Measurements from ENCODE around the gene UROC1. TPM values are rescaled to one million over a fixed set of nuclear protein-coding genes. Genes with fewer than 3 reads are reported as not detected.

UROC1 gene
- total RNA-seq, 4 donors from 2014 or later: not detected

- TF ChIP-seq POLR2A (IDR thresholded peaks at IDR 0.05) (no peak), CTCF (IDR thresholded peaks at IDR 0.05) (no peak)
- no peak overlapping the region for H3K27ac ChIP-seq
- no peaks in the 10 kb centered on the region for H3K27me3 ChIP-seq
- H3K4me3 ChIP-seq: no peak overlapping the region
- DNase-seq (ENCODE audit: low spot score in 2 of 2): no peak
- peaks cover 0 to 64% (median 30%) of the 10 kb centered on the region in 4 donors for H3K4me1 ChIP-seq
- no peaks in the 10 kb centered on the region for H3K9me3 ChIP-seq
- H3K36me3 ChIP-seq: peaks cover 0 to 77% (median 34%) of the 10 kb centered on the region in 3 donors
- WGBS, 2 donors: 93 to 94% methylated on average over 11 of the region's 11 CpGs
Measured at GRCh38 chr3:126469479-126469878, 48.1 kb downstream of the UROC1 start.

- H3K4me1 ChIP-seq: peaks cover 0 to 52% (median 18%) of the 10 kb centered on the region in 4 donors
- TF ChIP-seq CTCF (IDR thresholded peaks at IDR 0.05): no peak
- no peak for TF ChIP-seq POLR2A (IDR thresholded peaks at IDR 0.05)
- TF ChIP-seq EP300 (IDR thresholded peaks at IDR 0.05): no peak
- H3K36me3 ChIP-seq: peaks cover 0 to 89% (median 38%) of the 10 kb centered on the region in 3 donors
Measured at GRCh38 chr3:126468028-126468891, 49.3 kb downstream of the UROC1 start.

GRCh38 chr3:126467611-126467955 lies 50.0 kb downstream of the UROC1 start:
- H3K9me3 ChIP-seq: no peaks in the 10 kb centered on the region
- no peak overlapping the region for H3K27ac ChIP-seq
- no peaks in the 10 kb centered on the region for H3K27me3 ChIP-seq
- peaks cover 0 to 96% (median 38%) of the 10 kb centered on the region in 3 donors for H3K36me3 ChIP-seq
- WGBS, 2 donors: 79 to 82% methylated on average over 8 of the region's 8 CpGs
- H3K4me3 ChIP-seq: no peak overlapping the region
- no peak for TF ChIP-seq CTCF (IDR thresholded peaks at IDR 0.05)
- no peak for TF ChIP-seq EP300 (IDR thresholded peaks at IDR 0.05)
- no peak for TF ChIP-seq POLR2A (IDR thresholded peaks at IDR 0.05)
- H3K4me1 ChIP-seq: peaks cover 0 to 45% (median 11%) of the 10 kb centered on the region in 4 donors
- no peak for DNase-seq (ENCODE audit: low spot score in 2 of 2)

More at GRCh38 chr3:126468028-126468891, 49.3 kb downstream of the UROC1 start:
- no peak for DNase-seq (ENCODE audit: low spot score in 2 of 2)
- Histone ChIP-seq H3K4me3 (no peak overlapping the region), H3K27ac (no peak overlapping the region), H3K27me3 (no peaks in the 10 kb centered on the region), H3K9me3 (no peaks in the 10 kb centered on the region)
- 79 to 80% methylated on average over 13 of the region's 13 CpGs for WGBS, 2 donors

- peaks cover 0 to 100% (median 40%) of the 10 kb centered on the region in 3 donors for H3K36me3 ChIP-seq
- H3K27me3 ChIP-seq: no peaks in the 10 kb centered on the region
- H3K4me1 ChIP-seq: peaks cover 0 to 40% (median 8%) of the 10 kb centered on the region in 4 donors
- no peak for TF ChIP-seq EP300 (IDR thresholded peaks at IDR 0.05)
- no peak for TF ChIP-seq POLR2A (IDR thresholded peaks at IDR 0.05)
- no peak for TF ChIP-seq CTCF (IDR thresholded peaks at IDR 0.05)
- whole genome bisulfite sequencing, 2 donors: 76 to 82% methylated on average over 19 of the region's 19 CpGs
- no peak for DNase-seq (ENCODE audit: low spot score in 2 of 2)
- no peaks in the 10 kb centered on the region for H3K9me3 ChIP-seq
- H3K4me3 ChIP-seq: no peak overlapping the region
- H3K27ac ChIP-seq: no peak overlapping the region
Measured at GRCh38 chr3:126466886-126467610, 50.5 kb downstream of the UROC1 start.
